ENCODE data around the gene CYB561D2. TPM values are rescaled to one million over a fixed set of nuclear protein-coding genes. Genes with fewer than 3 reads are reported as not detected.

CYB561D2 gene
- total RNA-seq, 4 donors from 2014 or later, result 23.6 to 66.0 (median 43.6) TPM

- WGBS, 2 donors, result 55 to 87% methylated on average over 4 of the region's 4 CpGs
- Histone ChIP-seq H3K27me3 (no peaks in the 10 kb centered on the region), H3K36me3 (peaks cover 28 to 29% of the 10 kb centered on the region in 2 donors), H3K9me3 (no peaks in the 10 kb centered on the region), H3K27ac (peak overlapping the region in 2 of 3 donors; percentile 56 to 77), H3K4me3 (replicated peaks in 1 of 3) (peak overlapping the region in 1 of 3 donors; percentile 97), H3K4me1 (peaks cover 15 to 28% of the 10 kb centered on the region in 2 donors)
- DNase-seq, result no peak
- TF ChIP-seq POLR2A (IDR thresholded peaks at IDR 0.05), result no peak
- TF ChIP-seq CTCF (IDR thresholded peaks at IDR 0.05), result no peak
- intact Hi-C loops (cut with DNase I), result loop anchor here (5.0 kb wide), 1 partner anchor 35 kb away; the partner anchor contains the start of gene IFRD2
These were observed 23.5 kb upstream of the CYB561D2 start for GRCh38 chr3:50327129-50327528.

- 3 to 4% methylated on average over 32 to 40 of the region's 55 CpGs for WGBS, 2 donors
- TF ChIP-seq CTCF (IDR thresholded peaks at IDR 0.05) (peak in 1 of 6 experiments; percentile 7), POLR2A (IDR thresholded peaks at IDR 0.05) (peak in 1 of 2 donors; percentile 82)
- Histone ChIP-seq H3K27me3 (no peaks in the 10 kb centered on the region), H3K36me3 (peaks cover 28 to 29% of the 10 kb centered on the region in 2 donors), H3K9me3 (no peaks in the 10 kb centered on the region), H3K4me3 (replicated peaks in 1 of 3) (peak within 1 kb of the TSS; percentile 45 to 97 (median 74)), H3K27ac (peak within 1 kb of the TSS; percentile 51 to 77 (median 56)), H3K4me1 (peaks cover 14 to 33% of the 10 kb centered on the region in 2 donors)
- intact Hi-C loops (cut with DNase I), result loop anchor here (5.0 kb wide), 1 partner anchor 36 kb away; the partner anchor contains the start of gene IFRD2
- DNase-seq, result peak; percentile 99
These were observed 22.5 kb upstream of the CYB561D2 start, which contains the start of gene TUSC2 for GRCh38 chr3:50327943-50328691. Gene TUSC2, minus strand, starts transcription at chr3:50328223. Its CDS starts 124 bp downstream, at chr3:50328099.

- H3K4me1 ChIP-seq, result peaks cover 31 to 44% of the 10 kb centered on the region in 2 donors
- TF ChIP-seq CTCF (IDR thresholded peaks at IDR 0.05) (no peak), POLR2A (IDR thresholded peaks at IDR 0.05) (no peak)
- no peaks in the 10 kb centered on the region for H3K9me3 ChIP-seq
- H3K4me3 ChIP-seq (replicated peaks in 1 of 3), result no peak overlapping the region
- intact Hi-C loops (cut with DNase I), result no loop called here
- H3K27ac ChIP-seq, result no peak overlapping the region
- peaks cover 26 to 28% of the 10 kb centered on the region in 2 donors for H3K36me3 ChIP-seq
- DNase-seq, result no peak
- 92 to 97% methylated on average over 7 of the region's 10 CpGs for WGBS, 2 donors
- no peaks in the 10 kb centered on the region for H3K27me3 ChIP-seq
These were observed 20.3 kb upstream of the CYB561D2 start for GRCh38 chr3:50330330-50330729.

GRCh38 chr3:50331364-50331907 is 19.2 kb upstream of the CYB561D2 start:
- 93 to 95% methylated on average over 17 to 19 of the region's 19 CpGs for WGBS, 2 donors
- Histone ChIP-seq H3K4me3 (replicated peaks in 1 of 3) (no peak overlapping the region), H3K4me1 (peaks cover 42 to 55% of the 10 kb centered on the region in 2 donors), H3K9me3 (no peaks in the 10 kb centered on the region), H3K27ac (no peak overlapping the region), H3K36me3 (peaks cover 25 to 28% of the 10 kb centered on the region in 2 donors), H3K27me3 (no peaks in the 10 kb centered on the region)
- intact Hi-C loops (cut with DNase I), result no loop called here
- TF ChIP-seq CTCF (IDR thresholded peaks at IDR 0.05) (no peak), POLR2A (IDR thresholded peaks at IDR 0.05) (no peak)
- no peak for DNase-seq

All from thyroid gland (tissue), 4 donors.